Type B pancreatic cell (in vitro differentiated cells): ENCODE measurements around the gene MBD5. TPM values are rescaled to one million over a fixed set of nuclear protein-coding genes. Genes with fewer than 3 reads are reported as not detected.

Experiments
- DNase-seq: peaks from one replicate; pipeline ENCODE4 v3.0.0; 2021; ENCODE audit warnings: mixed read lengths; ENCODE audit not compliant: unreplicated experiment; ENCODE audit errors: extremely low spot score
- H3K27ac Mint-ChIP-seq: 2 replicates; pipeline ENCODE4 v1.8.0; 2021; ENCODE audit warnings: mild to moderate bottlenecking, mixed read lengths
- H3K27me3 Mint-ChIP-seq: 2 replicates; pipeline ENCODE4 v1.8.0; 2021; ENCODE audit warnings: mixed read lengths
- H3K36me3 Mint-ChIP-seq: 2 replicates; pipeline ENCODE4 v1.8.0; 2021; ENCODE audit warnings: mixed read lengths
- H3K4me1 Mint-ChIP-seq: one replicate; pipeline ENCODE4 v1.8.0; 2021; ENCODE audit warnings: mixed read lengths; ENCODE audit not compliant: unreplicated experiment
- H3K4me3 Mint-ChIP-seq: 2 replicates; pipeline ENCODE4 v1.8.0; 2021; ENCODE audit warnings: mild to moderate bottlenecking, mixed read lengths
- H3K9me3 Mint-ChIP-seq: 2 replicates; pipeline ENCODE4 v1.8.0; 2021; ENCODE audit warnings: mixed read lengths
- CTCF ChIP-seq: fragments of 200-600 bp; sonication (generic); conservative IDR thresholded peaks from 2 replicates; pipeline ENCODE4 v1.5.0; 2021; ENCODE audit warnings: antibody characterized with exemption, mild to moderate bottlenecking
- total RNA-seq: library from RNA; stranded (reverse); gene quantifications from 2 replicates; pipeline ENCODE4 v1.2.1, GENCODE V29; 2021; ENCODE audit warnings: low replicate concordance

The MBD5 gene
- total RNA-seq, 1 donor from 2014 or later, result 54.7 TPM

DNA sequence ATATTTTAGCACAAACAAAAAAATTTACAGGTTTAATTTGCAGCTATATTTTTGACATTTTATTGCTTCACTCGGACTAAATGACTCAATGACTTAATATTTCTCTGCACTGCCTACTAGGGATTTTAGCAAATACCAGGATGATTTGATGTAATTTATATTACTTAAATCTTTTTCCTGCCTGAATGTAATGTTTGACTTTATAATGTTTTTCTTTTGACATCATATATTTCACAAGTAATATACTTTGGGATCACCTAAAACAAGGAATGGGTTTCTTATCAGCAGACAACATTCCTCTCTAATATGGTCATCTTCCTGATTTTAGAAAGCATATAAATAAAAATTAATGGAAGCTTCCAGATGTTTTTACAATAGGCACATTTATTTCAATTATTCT lies 370.4 kb downstream of the MBD5 start:
- no peaks in the 10 kb centered on the region for H3K9me3 Mint-ChIP-seq
- no peak for DNase-seq
- H3K36me3 Mint-ChIP-seq, result peaks cover 11% of the 10 kb centered on the region
- H3K27ac Mint-ChIP-seq, result no peak overlapping the region
- no peaks in the 10 kb centered on the region for H3K27me3 Mint-ChIP-seq
- H3K4me3 Mint-ChIP-seq, result no peak overlapping the region
- no peak for TF ChIP-seq CTCF
- H3K4me1 Mint-ChIP-seq, result peaks cover 4% of the 10 kb centered on the region

- no peak overlapping the region for H3K4me3 Mint-ChIP-seq
- H3K4me1 Mint-ChIP-seq, result no peaks in the 10 kb centered on the region
- TF ChIP-seq CTCF, result no peak
- H3K9me3 Mint-ChIP-seq, result peaks cover 5% of the 10 kb centered on the region
- DNase-seq, result no peak
- no peaks in the 10 kb centered on the region for H3K27me3 Mint-ChIP-seq
- no peaks in the 10 kb centered on the region for H3K36me3 Mint-ChIP-seq
- H3K27ac Mint-ChIP-seq, result no peak overlapping the region
Observed at GRCh38 chr2:148402786-148403185, 381.9 kb downstream of the MBD5 start.

GRCh38 chr2:148410899-148411298 lies 390.0 kb downstream of the MBD5 start:
- DNase-seq, result no peak
- H3K4me1 Mint-ChIP-seq, result no peaks in the 10 kb centered on the region
- H3K36me3 Mint-ChIP-seq, result peaks cover 4% of the 10 kb centered on the region
- no peak for TF ChIP-seq CTCF
- no peak overlapping the region for H3K4me3 Mint-ChIP-seq
- no peak overlapping the region for H3K27ac Mint-ChIP-seq
- H3K9me3 Mint-ChIP-seq, result peaks cover 30% of the 10 kb centered on the region
- no peaks in the 10 kb centered on the region for H3K27me3 Mint-ChIP-seq

DNA sequence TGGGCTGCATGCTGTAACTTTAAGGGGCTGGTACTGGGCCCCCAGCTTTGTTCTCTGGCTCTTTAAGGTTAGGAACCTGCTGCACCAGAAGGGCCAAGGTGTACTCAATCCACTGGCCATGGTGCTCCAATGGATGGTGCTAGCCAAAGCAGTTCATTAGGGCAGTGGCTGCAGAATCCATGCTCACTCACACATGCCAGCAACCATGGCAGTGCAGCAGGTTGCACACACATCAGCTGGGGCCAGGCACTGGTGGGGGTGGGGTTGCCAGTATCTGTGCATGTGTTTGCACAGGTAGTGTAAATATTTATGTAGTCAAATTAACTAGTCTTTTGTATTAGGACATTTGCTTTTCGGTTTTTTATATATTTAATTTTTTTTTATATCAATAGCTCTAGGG lies 395.4 kb downstream of the MBD5 start:
- no peak overlapping the region for H3K4me3 Mint-ChIP-seq
- peaks cover 30% of the 10 kb centered on the region for H3K9me3 Mint-ChIP-seq
- no peak for DNase-seq
- H3K27ac Mint-ChIP-seq, result no peak overlapping the region
- no peaks in the 10 kb centered on the region for H3K4me1 Mint-ChIP-seq
- TF ChIP-seq CTCF, result no peak
- H3K36me3 Mint-ChIP-seq, result peaks cover 4% of the 10 kb centered on the region
- H3K27me3 Mint-ChIP-seq, result no peaks in the 10 kb centered on the region

DNA sequence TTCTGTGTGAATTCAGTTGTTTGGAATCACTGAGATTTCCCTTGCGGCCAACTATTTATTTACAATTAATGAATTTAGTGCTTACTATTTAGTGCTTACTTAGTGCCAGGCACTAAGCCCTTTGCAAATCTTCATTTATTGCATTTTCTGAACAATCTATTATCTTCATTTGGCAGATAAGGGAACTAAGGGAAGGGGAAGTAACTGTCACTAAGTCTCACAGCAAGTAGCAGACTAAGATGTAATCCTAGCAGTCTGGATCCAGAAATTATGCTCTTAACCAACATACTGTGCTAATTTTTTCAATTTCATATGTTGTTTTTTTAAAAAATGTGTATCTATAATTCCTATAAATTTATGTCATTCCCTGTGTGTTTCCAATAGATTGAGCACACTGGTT lies 409.2 kb downstream of the MBD5 start:
- Mint-ChIP-seq H3K4me3 (no peak overlapping the region), H3K27ac (no peak overlapping the region), H3K4me1 (no peaks in the 10 kb centered on the region), H3K36me3 (peaks cover 3% of the 10 kb centered on the region), H3K27me3 (no peaks in the 10 kb centered on the region), H3K9me3 (peaks cover 16% of the 10 kb centered on the region)
- DNase-seq, result no peak
- no peak for TF ChIP-seq CTCF

DNA sequence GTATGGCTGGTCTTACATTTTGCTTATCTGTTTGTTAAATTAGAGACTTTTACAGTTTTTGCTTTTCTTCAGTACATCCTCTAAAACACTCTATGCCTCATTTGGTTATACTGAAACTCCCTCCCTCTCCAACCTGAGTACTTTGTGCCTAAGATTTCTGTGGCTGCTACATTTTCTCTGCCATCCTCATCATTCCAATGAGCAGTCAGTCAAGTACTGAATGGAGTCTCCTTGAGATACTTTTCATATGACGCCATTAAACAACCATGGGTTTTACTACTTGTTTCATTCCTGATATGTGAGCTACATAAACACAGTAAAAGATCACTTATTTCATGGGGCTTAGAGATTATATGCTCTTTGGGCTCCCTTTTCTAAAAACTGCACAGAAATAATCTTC lies 427.0 kb downstream of the MBD5 start:
- Mint-ChIP-seq H3K4me1 (peaks cover 7% of the 10 kb centered on the region), H3K27ac (no peak overlapping the region), H3K36me3 (no peaks in the 10 kb centered on the region), H3K27me3 (no peaks in the 10 kb centered on the region), H3K4me3 (no peak overlapping the region), H3K9me3 (no peaks in the 10 kb centered on the region)
- no peak for TF ChIP-seq CTCF
- DNase-seq, result no peak
